Suppressor macrophage (primary cell): Measurements from ENCODE around the gene FAM234B.

Experiments used
- DNase-seq, 4 experiments: peaks; one replicate each; pipeline ENCODE4 v3.0.0-alpha.2; 2020 to 2022

Gene FAM234B

GRCh38 chr12:13093191-13093847 lies 49.1 kb downstream of the FAM234B start:
- no peak for DNase-seq

GRCh38 chr12:13093848-13094220 lies 49.7 kb downstream of the FAM234B start:
- peak in 2 of 4 experiments; percentile 17 to 27 for DNase-seq

- DNase-seq = peak; percentile 80 to 93 (median 87)
Observed at GRCh38 chr12:13094367-13094766, 50.2 kb downstream of the FAM234B start.

GRCh38 chr12:13095266-13095995 lies 51.2 kb downstream of the FAM234B start:
- no peak for DNase-seq

- DNase-seq = peak; percentile 47 to 77 (median 67)
Observed at GRCh38 chr12:13097491-13098011, 53.4 kb downstream of the FAM234B start.

GRCh38 chr12:13099066-13099843 lies 55.1 kb downstream of the FAM234B start:
- DNase-seq = peak; percentile 79 to 93 (median 89)

- DNase-seq = peak; percentile 67 to 81 (median 76)
Observed at GRCh38 chr12:13099844-13100604, 55.8 kb downstream of the FAM234B start.

GRCh38 chr12:13100605-13100881 lies 56.4 kb downstream of the FAM234B start:
- DNase-seq = no peak

GRCh38 chr12:13100882-13101769 lies 56.9 kb downstream of the FAM234B start:
- peak; percentile 98 to 99 (median 98) for DNase-seq

GRCh38 chr12:13101821-13102375 lies 57.7 kb downstream of the FAM234B start:
- DNase-seq = peak in 3 of 4 experiments; percentile 35 to 60 (median 49)

GRCh38 chr12:13102461-13103195 lies 58.4 kb downstream of the FAM234B start:
- DNase-seq = peak; percentile 54 to 75 (median 72)

- DNase-seq = peak in 3 of 4 experiments; percentile 24 to 46 (median 44)
Observed at GRCh38 chr12:13103391-13104033, 59.3 kb downstream of the FAM234B start, which contains the start of gene GSG1. Gene GSG1, minus strand, starts transcription at chr12:13103667. Its CDS starts 155 bp downstream, at chr12:13103512.

- DNase-seq = peak; percentile 66 to 87 (median 82)
Observed at GRCh38 chr12:13104409-13104808, 60.2 kb downstream of the FAM234B start.

- no peak for DNase-seq
Observed at GRCh38 chr12:13105781-13106180, 61.6 kb downstream of the FAM234B start.

- no peak for DNase-seq
Observed at GRCh38 chr12:13106666-13107065, 62.5 kb downstream of the FAM234B start.

GRCh38 chr12:13112968-13113367 lies 68.8 kb downstream of the FAM234B start:
- DNase-seq = no peak

GRCh38 chr12:13114251-13115052 lies 70.3 kb downstream of the FAM234B start:
- no peak for DNase-seq

GRCh38 chr12:13116259-13116658 lies 72.1 kb downstream of the FAM234B start:
- no peak for DNase-seq

- no peak for DNase-seq
Observed at GRCh38 chr12:13117029-13117428, 72.8 kb downstream of the FAM234B start.
